DND-41 (cell line): ENCODE measurements around the gene NAV1.

Source experiments
- CTCF ChIP-seq: IDR thresholded peaks from 2 replicates; pipeline ENCODE4 v1.5.1; 2012; ENCODE audit warnings: borderline replicate concordance, low read length, moderate library complexity, mild to moderate bottlenecking; ENCODE audit not compliant: poor library complexity, severe bottlenecking; ENCODE audit errors: extremely low read depth
- EZH2 ChIP-seq: IDR thresholded peaks from 3 replicates; pipeline ENCODE4 v1.6.1; 2012; ENCODE audit warnings: borderline replicate concordance, low read depth, mild to moderate bottlenecking, moderate library complexity, low read length, inconsistent platforms; ENCODE audit not compliant: severe bottlenecking

- TF ChIP-seq CTCF (no peak), EZH2 (no peak)
Measured at GRCh38 chr1:201499795-201500669, 38.9 kb upstream of the NAV1 start.
